LNCAP (cell line): ENCODE data around the gene METTL18.

Source experiments
- TF ChIP-seq, protein P1 (sequence below): fragments of 450-650 bp; IDR thresholded peaks from 2 replicates; pipeline ENCODE4 v1.5.1; 2017; ENCODE audit warnings: mild to moderate bottlenecking

Gene METTL18

DNA sequence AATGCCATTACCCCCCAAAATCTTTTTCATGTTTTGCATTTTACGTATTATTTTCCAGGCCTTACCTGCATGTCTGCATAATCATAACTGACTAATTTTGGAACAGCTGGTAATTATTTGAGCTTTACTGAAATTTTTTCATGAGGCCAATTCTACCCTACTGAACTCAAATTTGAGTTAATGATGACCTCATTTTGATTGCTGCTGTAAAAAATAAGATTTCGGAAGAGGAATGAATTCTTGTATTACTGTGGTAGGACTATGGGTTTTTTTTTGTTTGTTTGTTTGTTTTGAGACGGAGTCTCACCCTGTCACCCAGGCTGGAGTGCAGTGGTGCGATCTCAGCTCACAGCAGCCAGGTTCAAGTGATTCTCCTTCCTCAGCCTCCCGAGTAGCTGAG lies 2.6 kb upstream of the METTL18 start:
- TF ChIP-seq, protein P1, sequence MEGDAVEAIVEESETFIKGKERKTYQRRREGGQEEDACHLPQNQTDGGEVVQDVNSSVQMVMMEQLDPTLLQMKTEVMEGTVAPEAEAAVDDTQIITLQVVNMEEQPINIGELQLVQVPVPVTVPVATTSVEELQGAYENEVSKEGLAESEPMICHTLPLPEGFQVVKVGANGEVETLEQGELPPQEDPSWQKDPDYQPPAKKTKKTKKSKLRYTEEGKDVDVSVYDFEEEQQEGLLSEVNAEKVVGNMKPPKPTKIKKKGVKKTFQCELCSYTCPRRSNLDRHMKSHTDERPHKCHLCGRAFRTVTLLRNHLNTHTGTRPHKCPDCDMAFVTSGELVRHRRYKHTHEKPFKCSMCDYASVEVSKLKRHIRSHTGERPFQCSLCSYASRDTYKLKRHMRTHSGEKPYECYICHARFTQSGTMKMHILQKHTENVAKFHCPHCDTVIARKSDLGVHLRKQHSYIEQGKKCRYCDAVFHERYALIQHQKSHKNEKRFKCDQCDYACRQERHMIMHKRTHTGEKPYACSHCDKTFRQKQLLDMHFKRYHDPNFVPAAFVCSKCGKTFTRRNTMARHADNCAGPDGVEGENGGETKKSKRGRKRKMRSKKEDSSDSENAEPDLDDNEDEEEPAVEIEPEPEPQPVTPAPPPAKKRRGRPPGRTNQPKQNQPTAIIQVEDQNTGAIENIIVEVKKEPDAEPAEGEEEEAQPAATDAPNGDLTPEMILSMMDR = no peak

DNA sequence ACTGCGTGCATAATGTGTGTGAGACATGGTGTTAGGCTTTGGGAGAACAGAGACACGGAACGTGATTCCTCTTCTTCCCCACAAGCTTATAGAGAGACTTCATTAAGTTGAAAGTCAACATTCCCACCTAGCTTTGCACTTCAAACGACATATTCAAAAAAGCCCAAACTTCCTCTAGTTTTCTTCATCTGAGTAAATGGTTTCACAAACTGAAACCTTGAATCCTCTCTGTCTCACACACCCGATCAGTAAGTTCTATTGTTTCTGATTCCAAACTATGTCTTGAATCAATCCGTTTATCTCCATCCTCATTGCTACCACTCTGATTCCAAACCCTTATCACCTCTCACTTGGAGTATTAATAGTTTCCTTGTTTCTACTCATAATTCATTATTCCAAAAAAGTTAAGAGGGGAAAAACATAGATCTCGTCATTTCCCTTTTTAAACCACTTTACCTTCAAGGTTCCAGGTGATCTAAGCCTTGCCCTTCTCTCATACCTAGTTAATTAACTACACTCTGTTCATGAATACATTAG lies 1.6 kb upstream of the METTL18 start:
- TF ChIP-seq, protein P1 = no peak

DNA sequence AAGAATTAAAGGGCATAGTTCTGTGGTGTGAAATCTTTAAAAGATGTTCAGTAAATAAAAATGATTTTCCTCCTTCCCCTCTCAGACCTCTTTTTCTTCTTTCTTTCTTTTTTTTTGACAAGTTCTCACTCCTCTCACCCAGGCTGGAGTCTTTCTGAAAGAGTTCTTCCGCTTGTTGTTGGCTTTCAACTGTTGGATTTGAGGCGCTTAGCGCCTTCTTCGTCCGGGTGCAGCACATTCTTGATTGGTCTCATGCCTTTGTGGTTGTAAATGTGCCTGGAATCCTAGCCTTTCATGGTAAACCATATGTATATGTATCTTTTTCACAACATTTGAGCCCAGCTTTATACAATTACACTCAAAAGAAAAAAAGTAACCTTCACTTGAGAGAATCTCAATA lies 980 bp upstream of the METTL18 start:
- TF ChIP-seq, protein P1 = no peak

DNA sequence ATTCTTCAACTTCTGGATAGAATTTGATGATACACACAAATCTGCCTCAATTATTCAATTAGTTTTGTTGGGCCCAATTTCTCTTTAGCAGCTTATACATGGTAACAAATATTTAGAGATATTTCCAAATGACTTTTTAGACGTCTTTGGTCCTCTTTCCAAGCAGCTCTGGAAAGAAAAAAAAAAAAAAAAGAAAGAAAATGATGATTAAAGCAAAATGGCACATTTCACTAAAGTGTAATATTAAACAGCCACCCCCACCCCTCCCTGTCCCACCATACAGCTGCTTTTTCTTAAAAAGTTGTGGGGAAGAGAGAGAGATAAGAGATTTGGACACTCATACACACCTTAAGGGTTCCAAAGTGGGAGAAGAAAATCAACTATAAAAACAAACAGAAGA lies 977 bp downstream of the METTL18 start:
- TF ChIP-seq, protein P1 = no peak

DNA sequence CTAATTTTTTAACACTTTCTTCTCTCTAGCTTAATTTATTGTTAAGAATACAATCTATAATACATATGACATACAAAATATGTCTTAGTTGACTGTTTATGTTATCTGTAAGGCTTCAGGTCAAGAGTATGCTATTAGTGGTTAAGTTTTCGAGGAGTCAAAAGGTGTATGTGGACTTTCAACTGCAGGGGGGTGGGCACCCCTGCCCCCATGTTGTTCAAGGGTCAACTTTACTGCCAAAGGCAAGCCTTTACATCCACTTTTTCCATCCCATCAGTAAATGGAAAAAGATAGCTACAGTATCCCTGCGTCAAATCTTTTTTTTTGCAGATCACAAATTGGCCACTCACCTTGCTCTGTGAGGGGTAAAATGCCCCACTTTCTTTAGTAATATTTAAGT lies 6.3 kb downstream of the METTL18 start:
- TF ChIP-seq, protein P1 = no peak

DNA sequence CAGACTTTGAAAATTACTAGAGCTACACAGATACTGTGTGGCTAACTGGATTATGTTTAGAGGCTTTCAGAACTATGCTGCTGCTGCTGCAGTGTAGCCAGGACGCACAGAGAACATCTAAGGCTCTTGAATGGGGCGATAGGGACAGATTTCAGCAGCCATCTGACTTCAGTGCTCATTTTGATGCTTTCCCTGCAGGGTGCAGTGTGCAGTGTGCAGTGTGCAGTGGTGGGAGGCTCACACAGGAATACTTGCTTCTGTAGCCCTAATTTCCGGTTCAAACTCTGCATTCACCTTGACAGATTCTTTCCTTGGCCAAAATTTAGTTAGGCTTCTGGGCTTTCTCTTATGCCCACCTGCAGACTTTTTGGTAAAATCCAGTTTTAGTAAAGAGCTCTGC lies 7.7 kb downstream of the METTL18 start:
- TF ChIP-seq, protein P1 = no peak

DNA sequence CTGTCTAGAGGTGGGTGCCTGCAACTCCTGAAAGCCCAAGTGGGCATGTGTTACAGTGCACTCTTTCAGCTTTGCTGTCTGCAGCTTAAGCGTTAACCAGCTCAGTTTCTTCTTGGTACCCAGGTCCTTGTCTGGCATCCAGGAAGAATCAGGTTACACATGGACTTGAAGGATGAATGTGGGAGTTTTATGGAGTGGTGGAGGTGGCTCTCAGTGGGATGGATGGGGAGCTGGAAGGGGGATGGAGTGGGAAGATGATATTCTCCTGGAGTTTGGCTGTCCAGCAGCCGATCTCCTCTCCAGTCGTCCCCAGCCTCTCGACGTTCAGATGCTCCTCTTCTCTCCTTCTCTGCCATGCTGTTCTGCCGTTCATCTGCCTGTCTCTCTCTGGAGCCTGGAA lies 9.4 kb downstream of the METTL18 start:
- TF ChIP-seq, protein P1 = no peak

DNA sequence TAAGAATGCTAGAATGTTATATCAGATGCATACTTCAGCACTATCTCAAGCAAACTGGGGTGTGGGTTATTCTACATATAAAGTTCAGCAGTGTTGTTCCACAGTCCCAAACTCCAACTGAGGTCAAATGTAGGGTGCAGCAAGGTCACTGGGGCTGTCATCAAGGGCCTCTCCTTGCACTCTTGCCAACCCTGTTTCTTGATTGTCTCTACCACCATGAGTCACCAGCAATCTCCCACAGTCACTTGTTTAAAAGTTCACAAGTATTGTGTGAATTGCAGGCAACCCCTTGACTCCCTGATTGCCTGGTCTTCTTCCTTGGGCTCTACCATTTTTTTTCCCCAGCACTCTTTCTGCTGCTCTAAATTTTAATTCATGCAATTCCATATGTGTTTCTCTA lies 10.6 kb downstream of the METTL18 start:
- TF ChIP-seq, protein P1 = no peak
